Stimulated activated CD4-positive, alpha-beta T cell treated with anti-CD3 and anti-CD28 coated beads, Interleukin-1b, Interleukin-23, amount 100 ng/mL, for 4 hours (primary cell): ENCODE measurements around the gene UTS2.

Experiments used
- DNase-seq, 2 donors: peaks; one replicate each; pipeline ENCODE4 v3.0.0-alpha.2; 2020; ENCODE audit warnings: low read depth in 2 of 2

The UTS2 gene

GRCh38 chr1:7813677-7814373 lies 39.0 kb downstream of the UTS2 start:
- no peak for DNase-seq

- DNase-seq: no peak
Measured at GRCh38 chr1:7811476-7811875, 41.4 kb downstream of the UTS2 start.

- no peak for DNase-seq
Measured at GRCh38 chr1:7810395-7810794, 42.5 kb downstream of the UTS2 start.

GRCh38 chr1:7809742-7810141 lies 43.1 kb downstream of the UTS2 start:
- no peak for DNase-seq

GRCh38 chr1:7808253-7808844 lies 44.5 kb downstream of the UTS2 start:
- DNase-seq: no peak

- DNase-seq: no peak
Measured at GRCh38 chr1:7805460-7805859, 47.4 kb downstream of the UTS2 start.
